GM18499 (cell line): ENCODE results near the gene PLAGL1.
"Not testable (repeated sequence)": the region's sequence is repeated elsewhere in the genome, so short reads cannot be mapped to it uniquely, and the experiment has no call there.

ENCODE experiments used
- ATAC-seq: cut with Tn5 transposase; IDR thresholded peaks from one replicate; pipeline ENCODE4 v1.9.1; 2021; ENCODE audit warnings: moderate number of reproducible peaks; ENCODE audit not compliant: insufficient read depth, unreplicated experiment

PLAGL1 gene

GRCh38 chr6:144012534-144012933 lies 4.5 kb upstream of the PLAGL1 start:
- no peak for ATAC-seq

DNA sequence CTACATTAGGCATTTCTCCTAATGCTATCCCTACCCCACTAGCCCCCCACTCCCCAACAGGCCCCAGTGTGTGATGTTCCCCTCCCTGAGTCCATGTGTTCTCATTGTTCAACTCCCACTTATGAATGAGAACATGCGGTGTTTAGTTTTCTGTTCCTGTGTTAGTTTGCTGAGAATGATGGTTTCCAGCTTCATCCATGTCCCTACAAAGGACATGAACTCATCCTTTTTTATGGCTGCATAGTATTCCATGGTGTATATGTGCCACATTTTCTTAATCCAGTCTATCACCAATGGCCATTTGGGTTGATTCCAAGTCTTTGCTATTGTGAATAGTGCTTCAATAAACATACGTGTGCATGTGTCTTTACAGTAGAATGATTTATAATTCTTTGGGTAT lies 1.6 kb upstream of the PLAGL1 start:
- not testable (repeated sequence) for ATAC-seq

DNA sequence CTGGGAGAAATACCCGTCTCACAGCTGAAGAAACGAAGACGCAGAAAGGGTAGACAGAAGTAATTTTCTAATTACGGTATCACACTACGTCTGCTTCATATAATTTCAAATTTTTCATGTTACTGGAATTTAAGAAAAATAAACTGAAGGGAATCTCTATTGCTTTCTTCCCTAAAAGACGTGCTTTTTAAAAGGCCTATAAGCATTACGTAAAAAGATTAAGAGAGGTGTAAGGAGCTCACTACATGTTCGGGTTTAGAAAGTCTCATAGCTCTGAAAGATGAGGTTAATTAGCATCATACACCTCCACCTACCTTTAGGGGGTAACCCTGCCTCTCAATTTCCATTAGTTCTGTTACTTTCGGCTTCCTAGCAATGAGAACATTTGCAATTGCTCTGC lies 787 bp upstream of the PLAGL1 start:
- no peak for ATAC-seq

DNA sequence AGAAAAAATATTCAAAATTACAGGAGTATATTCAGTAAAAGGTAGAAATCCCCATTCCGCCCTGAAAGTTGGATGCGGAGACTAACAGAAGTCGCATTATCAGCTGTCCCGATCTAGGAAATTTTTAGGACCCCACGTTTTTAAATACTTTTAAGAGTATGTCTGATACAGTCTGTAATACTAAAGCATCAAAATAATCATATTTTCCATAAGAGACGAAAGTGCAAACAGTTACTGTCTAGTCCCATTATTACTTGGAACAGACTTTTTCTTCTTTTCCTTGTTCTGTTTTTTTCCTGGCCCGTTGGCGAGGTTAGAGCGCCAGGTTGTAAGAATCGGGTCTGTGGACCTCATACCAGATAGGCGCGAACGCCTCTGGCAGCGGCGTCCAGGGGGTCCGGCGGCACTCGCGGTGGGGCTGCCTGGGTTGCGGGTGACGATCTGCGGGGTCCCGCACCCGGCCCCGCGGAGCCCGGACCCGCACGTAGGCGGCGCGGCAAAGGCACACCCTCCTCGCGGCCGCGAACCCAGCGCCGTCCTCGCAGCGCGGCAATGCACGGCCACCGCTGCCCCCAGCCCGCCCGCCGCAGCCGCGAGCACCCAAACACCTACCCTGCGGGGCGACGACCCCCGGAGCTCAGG lies 460 bp downstream of the PLAGL1 start:
- ATAC-seq: no peak

DNA sequence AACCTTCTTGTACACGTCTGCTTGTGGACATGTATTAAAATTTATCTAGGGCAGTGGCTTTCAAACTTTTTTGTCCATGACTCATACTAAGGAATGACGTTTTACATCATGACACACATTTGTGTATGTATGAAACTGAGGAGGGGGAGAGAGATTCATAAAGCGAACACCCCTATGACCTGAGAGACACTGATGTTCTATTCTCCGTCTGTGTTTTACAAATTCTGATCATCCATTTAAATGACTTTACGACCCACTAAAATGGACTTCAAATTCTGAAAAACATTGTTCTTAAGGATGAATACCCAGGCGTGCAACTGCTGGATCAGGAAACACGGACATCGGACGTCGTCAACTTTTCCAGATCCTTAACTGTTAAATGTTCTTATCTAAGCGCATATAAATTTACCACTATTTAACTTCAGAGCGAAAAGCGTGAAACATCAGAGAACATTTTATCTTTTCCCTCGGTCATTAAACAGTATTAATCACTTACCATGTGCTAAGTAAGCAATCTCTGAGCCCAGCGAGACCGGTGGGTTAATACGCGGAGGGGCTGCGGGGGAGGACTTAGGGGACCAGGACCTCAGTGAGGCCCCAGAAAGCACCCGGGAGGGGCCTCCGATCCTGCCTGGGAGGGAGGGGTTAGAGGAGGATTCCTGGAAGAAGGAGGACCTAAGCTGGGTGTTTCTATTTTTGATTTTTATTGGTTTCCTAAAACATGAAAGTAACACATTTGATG lies 1.2 kb downstream of the PLAGL1 start:
- no peak for ATAC-seq

DNA sequence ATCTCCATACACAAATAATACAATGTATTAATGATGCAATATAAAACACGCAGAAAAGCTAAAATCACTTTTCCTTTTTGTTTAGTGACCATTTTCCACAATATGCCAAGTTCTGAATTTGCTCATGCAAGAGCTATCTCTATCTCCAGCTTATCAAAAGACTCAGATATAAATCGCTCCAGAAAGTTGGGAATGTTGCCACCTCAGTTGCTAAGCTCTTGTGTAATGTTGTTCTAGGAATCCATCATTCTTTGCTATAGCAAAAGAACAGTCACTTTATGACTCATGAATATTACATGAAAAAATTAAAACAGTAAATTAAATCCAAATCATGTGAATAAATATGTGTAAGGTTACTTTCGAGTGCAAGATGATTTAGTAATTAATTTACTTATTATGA lies 8.7 kb downstream of the PLAGL1 start:
- no peak for ATAC-seq

DNA sequence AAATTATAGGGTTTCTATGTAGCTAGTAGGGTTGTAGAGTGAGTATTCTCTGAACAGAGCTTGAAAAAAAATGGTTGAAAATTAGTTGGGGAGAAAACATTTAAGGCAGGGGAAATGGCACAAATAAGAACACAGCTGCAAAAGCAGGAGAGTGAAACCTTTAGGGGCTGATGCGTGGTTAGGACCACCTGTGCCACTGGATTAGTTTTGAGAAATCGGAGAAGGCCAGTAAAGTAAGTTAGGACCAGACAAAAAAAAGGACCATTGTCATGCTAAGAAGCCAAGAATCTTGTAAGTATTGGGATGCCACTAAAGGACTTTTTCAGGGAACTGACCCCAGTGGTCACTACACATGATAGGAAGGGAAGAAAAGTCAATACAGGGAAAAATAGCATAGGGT lies 9.4 kb downstream of the PLAGL1 start:
- ATAC-seq: no peak

DNA sequence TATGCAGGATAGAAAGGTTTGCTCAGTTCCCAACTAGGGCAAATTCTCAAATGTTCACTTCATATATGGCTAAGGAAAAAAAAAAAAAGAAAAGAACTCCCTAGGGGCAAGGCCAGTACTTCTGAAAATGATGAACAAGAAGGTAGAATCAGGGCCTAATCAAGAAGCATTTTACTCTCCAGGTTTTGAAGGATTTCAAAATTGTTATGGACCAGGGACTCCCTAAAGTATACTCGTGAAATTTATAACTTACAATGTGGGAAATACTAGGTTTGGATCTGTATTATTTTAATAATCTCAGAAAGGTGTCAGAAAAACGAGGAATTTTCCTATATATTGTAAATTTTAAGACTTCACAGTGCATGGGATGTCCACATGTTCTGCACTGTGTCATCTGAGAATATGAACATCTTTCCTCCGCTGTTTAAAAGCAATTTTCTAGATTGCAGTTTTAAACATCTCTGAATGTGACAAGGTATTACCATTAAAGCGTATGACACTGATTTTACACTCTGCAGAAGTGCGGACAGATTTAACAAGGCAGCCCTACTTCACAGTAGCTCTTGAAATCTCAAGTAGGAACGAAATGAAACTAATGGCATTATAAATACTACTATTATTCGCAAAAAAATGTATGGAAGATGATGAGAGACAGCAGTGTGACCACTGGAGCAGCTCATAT lies 14.0 kb downstream of the PLAGL1 start:
- no peak for ATAC-seq

DNA sequence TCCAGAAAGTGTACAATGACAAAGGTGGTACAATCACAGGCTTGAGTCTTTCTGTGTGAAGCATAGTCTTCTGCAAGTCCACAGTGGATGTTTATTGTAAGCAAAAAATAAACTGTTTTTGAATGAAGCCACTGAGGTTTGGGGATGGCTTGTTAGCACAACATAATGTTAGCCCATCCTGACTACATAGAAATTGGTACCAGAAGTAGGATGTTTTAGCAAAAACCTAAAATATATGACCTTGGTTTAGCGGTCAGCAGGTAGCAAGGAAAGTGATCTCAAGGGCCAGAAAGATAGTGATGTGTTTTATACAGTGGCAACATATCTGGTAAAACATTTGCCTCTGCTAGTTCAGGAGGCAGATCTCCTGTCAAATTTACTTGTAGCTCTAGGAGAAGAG lies 15.8 kb downstream of the PLAGL1 start:
- ATAC-seq: no peak

DNA sequence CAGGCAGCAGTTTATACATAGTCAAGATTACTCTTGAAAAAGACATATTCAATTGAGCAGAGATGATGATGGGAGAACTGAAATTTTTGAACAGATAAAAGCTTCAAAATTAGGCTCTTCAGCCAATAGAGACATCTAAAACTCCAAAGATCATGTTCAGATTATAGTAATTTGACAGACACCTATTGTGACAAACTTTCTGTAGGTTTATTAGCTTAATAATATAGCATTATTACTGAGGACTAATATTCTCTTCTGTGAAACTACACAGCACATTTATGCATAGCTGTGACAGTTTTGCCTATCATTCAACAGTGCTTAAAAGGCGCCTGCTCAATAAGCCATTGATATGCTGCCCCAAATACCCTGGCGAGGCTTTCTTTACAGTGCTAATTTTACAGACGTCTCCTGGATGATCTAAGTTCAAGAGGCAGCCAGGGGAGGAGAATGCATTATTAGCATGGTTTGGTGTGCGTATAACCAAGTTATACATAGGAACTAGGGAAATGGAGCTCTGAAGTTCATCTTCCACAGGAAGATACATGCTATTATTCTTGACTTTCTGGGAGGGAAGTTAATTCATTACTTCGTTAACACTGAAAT lies 21.5 kb downstream of the PLAGL1 start:
- ATAC-seq: no peak

- no peak for ATAC-seq
Observed at GRCh38 chr6:143984666-143985065, 23.4 kb downstream of the PLAGL1 start.

DNA sequence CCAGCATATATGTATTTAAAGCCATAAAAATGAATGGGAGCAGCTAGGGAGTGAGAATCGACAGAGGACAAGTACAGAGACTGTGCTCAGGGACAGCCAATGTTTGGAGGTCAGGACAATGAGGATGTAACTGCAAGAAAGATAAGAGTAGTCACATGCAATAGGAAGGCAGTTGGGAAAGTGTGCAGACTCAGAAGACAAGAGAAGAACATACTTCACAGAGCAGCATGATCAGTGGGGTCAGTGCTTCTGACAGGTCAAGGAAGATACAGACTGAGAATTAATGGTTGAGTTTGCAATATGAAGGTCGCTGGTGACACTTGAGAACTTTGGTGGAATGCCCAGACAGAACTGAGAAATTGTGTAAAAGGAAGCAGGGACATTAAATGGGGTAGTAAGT lies 25.1 kb downstream of the PLAGL1 start:
- no peak for ATAC-seq

- no peak for ATAC-seq
Observed at GRCh38 chr6:143980921-143981320, 27.1 kb downstream of the PLAGL1 start.

GRCh38 chr6:143976806-143977349 lies 31.2 kb downstream of the PLAGL1 start:
- ATAC-seq: no peak

- ATAC-seq: no peak
Observed at GRCh38 chr6:143974089-143974488, 34.0 kb downstream of the PLAGL1 start.

DNA sequence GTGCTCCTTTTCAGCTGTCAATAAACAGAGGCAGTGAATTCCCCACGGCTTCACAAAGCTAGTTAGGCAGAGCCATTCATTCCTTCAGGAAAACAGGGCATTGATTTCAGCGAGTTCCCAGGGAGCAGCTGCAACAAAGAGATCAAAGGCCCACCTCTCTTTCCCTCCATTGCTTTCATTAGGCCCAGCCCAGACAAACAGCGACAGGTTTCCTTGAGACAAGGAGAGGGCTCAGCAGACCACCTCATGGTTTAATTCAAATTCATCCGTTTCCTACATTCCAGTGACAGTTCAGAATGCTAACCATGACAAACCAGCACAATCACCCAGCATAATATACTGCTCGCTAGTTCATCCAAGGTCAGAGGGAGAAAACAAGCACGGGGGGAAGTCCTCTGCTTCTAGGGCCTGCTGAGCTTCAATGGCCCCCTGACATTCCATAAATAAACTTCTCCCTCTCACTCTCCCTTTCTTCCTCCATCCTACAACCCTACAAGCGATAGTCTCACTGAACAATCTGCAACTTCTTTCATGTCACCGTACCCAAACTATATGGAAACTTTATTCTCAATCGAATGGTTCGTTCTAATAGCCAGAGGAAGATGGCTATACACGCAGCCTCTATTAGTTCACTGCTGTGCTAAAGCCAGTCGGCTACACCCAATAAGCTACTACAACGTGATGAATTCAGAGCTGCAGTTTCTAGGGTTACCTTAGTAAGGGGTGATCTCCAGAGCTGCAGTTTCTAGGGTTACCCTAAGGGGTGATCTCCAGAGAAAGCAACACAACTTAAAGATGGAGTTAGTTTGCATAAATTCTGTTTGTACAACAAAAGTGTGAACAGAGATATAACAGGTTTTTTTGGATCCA lies 34.7 kb downstream of the PLAGL1 start:
- no peak for ATAC-seq

GRCh38 chr6:143971482-143972205 lies 36.4 kb downstream of the PLAGL1 start:
- no peak for ATAC-seq

DNA sequence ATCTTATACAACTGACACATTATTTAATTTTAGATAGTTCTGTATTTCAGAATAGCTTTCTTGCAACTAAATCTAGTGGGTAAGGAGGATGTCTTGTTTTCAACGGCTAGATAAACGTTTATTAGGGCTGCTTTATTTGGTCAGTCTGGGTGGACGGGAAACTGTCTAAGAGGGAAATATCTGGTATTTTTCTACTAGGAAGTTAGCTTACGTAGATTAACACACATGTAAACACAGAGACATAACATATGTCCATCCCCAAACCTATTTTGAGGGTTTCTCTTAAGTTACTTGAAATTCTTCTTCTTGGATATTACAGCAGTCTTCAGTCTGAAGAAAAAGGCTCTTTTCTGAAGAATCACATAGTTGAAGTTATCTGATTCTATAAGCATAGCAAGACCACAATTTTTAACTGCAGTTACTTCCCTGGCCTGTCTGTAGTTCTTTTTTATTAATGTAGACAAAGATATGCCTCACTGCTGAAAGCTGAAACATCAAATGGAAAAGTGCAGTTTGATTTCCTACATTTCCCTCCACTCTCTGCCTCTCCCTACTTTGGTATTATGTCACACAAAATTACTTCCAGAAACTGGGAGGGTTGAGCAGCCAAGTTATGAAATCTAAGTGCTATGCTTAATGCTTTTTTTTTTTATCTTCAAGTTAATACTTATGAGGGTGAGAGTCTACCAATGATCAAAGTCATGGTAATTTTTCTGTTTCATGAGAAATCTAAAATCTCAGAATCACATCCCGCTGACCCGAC lies 37.4 kb downstream of the PLAGL1 start:
- ATAC-seq: no peak

GRCh38 chr6:143969077-143969476 lies 39.0 kb downstream of the PLAGL1 start:
- no peak for ATAC-seq
